Measurements from ENCODE around the gene MCF2L.

DNA sequence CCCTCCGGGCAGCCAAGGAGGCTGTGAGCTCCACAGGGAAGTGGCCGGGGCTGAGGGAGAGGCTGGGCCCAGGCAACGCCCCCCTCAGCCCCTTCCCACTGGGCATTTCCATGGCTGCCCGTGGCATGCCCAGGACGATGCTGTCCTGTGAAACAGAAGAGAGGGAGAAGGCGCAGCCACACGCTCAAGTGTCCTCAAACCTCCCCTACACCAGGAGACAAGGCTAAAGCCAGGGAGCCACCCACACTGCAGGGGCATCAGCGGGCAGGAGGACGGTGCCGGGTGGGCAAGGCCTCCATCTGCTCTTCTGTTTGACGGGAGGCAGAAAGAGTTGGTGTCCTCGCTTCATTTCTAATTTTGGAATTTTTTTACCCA is 175.2 kb downstream of the MCF2L start:
- TF ChIP-seq TAF1 (IDR thresholded peaks at IDR 0.05; ENCODE audit: borderline replicate concordance, low read depth, low read length): no peak
- TF ChIP-seq POLR2A (IDR thresholded peaks at IDR 0.05; ENCODE audit: low read depth, low read length): no peak
